Body of pancreas (tissue), 4 donors: ENCODE results near the gene TMEM190. TPM values are rescaled to one million over a fixed set of nuclear protein-coding genes. Genes with fewer than 3 reads are reported as not detected.

Experiments used
- ATAC-seq: fragments of 150-250 bp; one replicate; pipeline ENCODE4 v1.9.1; 2016
- DNase-seq, 4 donors: peaks; one replicate each; pipeline ENCODE4 v3.0.0-alpha.2; 2019
- H3K27ac ChIP-seq, 4 donors: fragments of 200-600 bp; sonication (generic); 1 replicate in 3 of 4; 2 replicates in 1 of 4; pipeline versions ENCODE4 v1.5.1 to v1.6.1; 2016 to 2019; ENCODE audit warnings: mild to moderate bottlenecking in 1 of 4, mixed read lengths in 1 of 4, moderate library complexity in 1 of 4
- H3K27me3 ChIP-seq, 2 donors: fragments of 200-600 bp; sonication (generic); one replicate each; pipeline ENCODE4 v1.6.0; 2016; ENCODE audit warnings: mild to moderate bottlenecking in 1 of 2
- H3K36me3 ChIP-seq, 2 donors: fragments of 200-600 bp; sonication (generic); replicated peaks in 1 of 2; 2 replicates each; pipeline ENCODE4 v1.5.1; 2016; ENCODE audit warnings: low read depth in 2 of 2; ENCODE audit not compliant: insufficient read depth in 1 of 2
- H3K4me1 ChIP-seq: fragments of 200-600 bp; sonication (generic); one replicate; pipeline ENCODE4 v1.6.0; 2016
- H3K4me3 ChIP-seq, 2 donors: fragments of 200-600 bp; sonication (generic); 1 replicate in 1 of 2; 2 replicates in 1 of 2; pipeline ENCODE4 v1.5.1; 2016 to 2019
- H3K9me3 ChIP-seq, 3 donors: fragments of 200-600 bp; sonication (generic); 1 replicate in 2 of 3; 2 replicates in 1 of 3; pipeline ENCODE4 v1.5.1; 2016
- POLR2A ChIP-seq, 3 donors: fragments of 450-650 bp; IDR thresholded peaks; one replicate each; pipeline ENCODE4 v1.6.1; 2016; ENCODE audit warnings: antibody characterized with exemption in 3 of 3, mild to moderate bottlenecking in 2 of 3
- WGBS, 2 donors: methylation state at CpG; one replicate each; pipeline ENCODE4 v1.1.5; 2017; 5-methylcytosine and 5-hydroxymethylcytosine counted together
- intact Hi-C: fragments of 100-400 bp; cut with DNase I; formaldehyde crosslinking; loops from one replicate; pipeline ENCODE4 v1.15.1; 2023
- total RNA-seq, 2 donors: library from RNA; depleted of rRNA; stranded (reverse); fragments of >200 nt; gene quantifications; one replicate each; pipeline ENCODE4 v1.1.0, GENCODE V29; 2016
- TF ChIP-seq, protein P1 (sequence below), 7 experiments: fragments of 450-650 bp in 4 of 7; fragments of 200-600 bp in 3 of 7; sonication (generic) in 3 of 7; IDR thresholded peaks; one replicate each; pipeline ENCODE4 v1.5.1; 2016 to 2019; ENCODE audit warnings: antibody characterized with exemption in 7 of 7

TMEM190 gene
- total RNA-seq, 2 donors from 2014 or later: not detected

GRCh38 chr19:55383279-55384130 is 6.9 kb downstream of the TMEM190 start:
- no peaks in the 10 kb centered on the region for H3K27me3 ChIP-seq
- peak; percentile 38 for ATAC-seq
- H3K4me3 ChIP-seq: no peak overlapping the region
- intact Hi-C loops: loop anchor here (10.0 kb wide), 1 partner anchor 79 kb away; no protein-coding TSS in a partner anchor
- DNase-seq: peak; percentile 69 to 74 (median 72)
- peaks cover 48% of the 10 kb centered on the region for H3K4me1 ChIP-seq
- H3K27ac ChIP-seq: peak overlapping the region; percentile 84 to 96 (median 94)
- peaks cover 0 to 6% of the 10 kb centered on the region in 2 donors for H3K36me3 ChIP-seq
- TF ChIP-seq, protein P1, sequence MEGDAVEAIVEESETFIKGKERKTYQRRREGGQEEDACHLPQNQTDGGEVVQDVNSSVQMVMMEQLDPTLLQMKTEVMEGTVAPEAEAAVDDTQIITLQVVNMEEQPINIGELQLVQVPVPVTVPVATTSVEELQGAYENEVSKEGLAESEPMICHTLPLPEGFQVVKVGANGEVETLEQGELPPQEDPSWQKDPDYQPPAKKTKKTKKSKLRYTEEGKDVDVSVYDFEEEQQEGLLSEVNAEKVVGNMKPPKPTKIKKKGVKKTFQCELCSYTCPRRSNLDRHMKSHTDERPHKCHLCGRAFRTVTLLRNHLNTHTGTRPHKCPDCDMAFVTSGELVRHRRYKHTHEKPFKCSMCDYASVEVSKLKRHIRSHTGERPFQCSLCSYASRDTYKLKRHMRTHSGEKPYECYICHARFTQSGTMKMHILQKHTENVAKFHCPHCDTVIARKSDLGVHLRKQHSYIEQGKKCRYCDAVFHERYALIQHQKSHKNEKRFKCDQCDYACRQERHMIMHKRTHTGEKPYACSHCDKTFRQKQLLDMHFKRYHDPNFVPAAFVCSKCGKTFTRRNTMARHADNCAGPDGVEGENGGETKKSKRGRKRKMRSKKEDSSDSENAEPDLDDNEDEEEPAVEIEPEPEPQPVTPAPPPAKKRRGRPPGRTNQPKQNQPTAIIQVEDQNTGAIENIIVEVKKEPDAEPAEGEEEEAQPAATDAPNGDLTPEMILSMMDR (IDR thresholded peaks at IDR 0.05): peak in 4 of 7 experiments; percentile 9 to 60 (median 33)
- peak; percentile 15 to 58 (median 58) for TF ChIP-seq POLR2A (IDR thresholded peaks at IDR 0.05)
- no peaks in the 10 kb centered on the region for H3K9me3 ChIP-seq
- 5 to 25% methylated on average over 9 to 60 of the region's 88 CpGs for WGBS, 2 donors

DNA sequence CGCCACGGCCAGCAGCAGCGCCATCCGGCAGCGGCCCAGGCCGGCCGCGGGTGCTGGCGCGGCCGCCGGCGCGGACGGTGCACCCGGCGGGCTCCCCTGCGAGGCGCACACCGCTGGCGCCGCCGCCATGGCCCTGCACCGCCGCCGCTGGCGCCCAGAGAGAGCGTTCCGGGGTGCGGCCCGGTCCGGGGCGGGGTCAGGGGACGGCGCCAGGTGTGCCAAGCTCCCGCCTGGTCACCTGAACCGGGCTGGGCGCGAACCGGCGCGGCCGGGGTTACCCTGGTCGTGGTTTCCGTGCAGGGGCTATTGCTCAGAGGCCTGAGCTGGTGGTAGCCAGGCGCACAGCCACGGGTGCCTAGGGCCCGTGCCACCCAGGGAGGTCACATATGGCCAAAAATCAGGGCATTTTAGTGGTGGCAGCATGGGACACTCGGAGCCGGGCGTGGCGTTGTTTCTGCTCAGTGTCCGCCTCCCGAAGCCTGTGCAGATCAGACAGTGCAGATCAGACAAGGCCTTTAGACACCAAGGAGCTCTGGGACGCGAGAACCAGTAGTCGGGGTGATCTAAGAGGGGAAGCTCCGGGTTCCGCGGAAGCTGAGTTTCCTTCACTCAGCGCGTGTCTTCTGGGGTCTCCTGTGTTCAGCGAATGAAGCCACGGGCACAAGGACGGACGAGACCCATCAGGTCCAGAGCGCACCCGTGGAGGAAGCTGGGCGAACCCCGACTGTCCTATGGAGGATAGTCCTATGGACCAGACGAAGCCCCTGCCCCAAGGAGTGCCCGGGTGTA is 7.7 kb downstream of the TMEM190 start, which contains the start of gene TMEM238:
TMEM238 (minus strand) TSS at position 162 of the 789 bp plus-strand sequence; CDS start at position 129, 33 bp downstream.
- H3K4me1 ChIP-seq: peaks cover 54% of the 10 kb centered on the region
- peak; percentile 69 to 78 (median 74) for DNase-seq
- intact Hi-C loops: loop anchor here (10.0 kb wide), 1 partner anchor 80 kb away; no protein-coding TSS in a partner anchor
- peaks cover 0 to 6% of the 10 kb centered on the region in 2 donors for H3K36me3 ChIP-seq
- H3K4me3 ChIP-seq: peak within 1 kb of the TSS in 1 of 2 donors; percentile 9
- H3K27me3 ChIP-seq: no peaks in the 10 kb centered on the region
- 11 to 43% methylated on average over 8 to 55 of the region's 72 CpGs for WGBS, 2 donors
- H3K27ac ChIP-seq: peak within 1 kb of the TSS; percentile 84 to 96 (median 94)
- H3K9me3 ChIP-seq: no peaks in the 10 kb centered on the region
- peak; percentile 20 to 61 (median 52) for TF ChIP-seq POLR2A (IDR thresholded peaks at IDR 0.05)
- TF ChIP-seq, protein P1 (IDR thresholded peaks at IDR 0.05): no peak
- peak; percentile 39 for ATAC-seq

DNA sequence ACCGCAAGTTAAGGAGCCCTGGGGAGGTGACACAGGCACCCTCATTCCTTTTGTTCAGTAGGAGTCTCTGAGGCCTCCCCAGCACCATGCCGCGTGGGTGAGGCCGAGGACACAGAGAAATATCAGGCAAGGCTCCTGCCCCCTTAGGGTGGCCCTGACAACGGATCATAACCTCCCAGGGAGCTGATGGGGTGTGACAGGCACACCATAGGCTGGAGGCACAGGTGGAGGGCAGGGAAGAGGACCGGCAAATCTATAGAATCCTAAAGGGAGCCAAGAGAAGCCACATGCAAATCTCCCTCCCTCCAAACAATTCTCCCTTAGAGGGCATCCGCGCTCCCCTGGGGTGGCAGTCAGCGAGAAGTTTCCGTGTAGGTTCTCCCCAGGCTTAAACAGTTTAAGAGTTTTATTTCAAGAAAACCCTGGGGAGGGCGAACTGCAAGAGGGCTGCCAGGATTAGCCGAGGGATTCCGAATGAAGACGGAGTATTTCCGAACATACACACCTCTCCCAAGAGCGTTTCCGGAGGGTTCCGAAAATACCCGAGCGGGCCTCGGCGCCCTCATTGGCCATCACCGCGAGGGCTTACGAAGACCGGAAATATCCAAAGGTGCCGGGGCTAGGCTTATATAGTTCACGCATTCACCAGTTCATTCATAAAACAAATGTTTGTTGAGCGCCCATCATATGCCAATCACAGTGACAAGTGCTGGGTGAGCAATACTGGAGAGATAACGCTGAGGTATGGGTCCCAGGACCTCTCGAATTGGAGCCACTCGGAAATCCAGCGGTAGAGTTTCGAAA is 8.5 kb downstream of the TMEM190 start:
- Histone ChIP-seq H3K27me3 (no peaks in the 10 kb centered on the region), H3K27ac (peak overlapping the region; percentile 84 to 96 (median 94)), H3K9me3 (no peaks in the 10 kb centered on the region), H3K4me3 (no peak overlapping the region), H3K36me3 (peaks cover 0 to 8% of the 10 kb centered on the region in 2 donors), H3K4me1 (peaks cover 54% of the 10 kb centered on the region)
- ATAC-seq: peak; percentile 85
- WGBS, 2 donors: 1 to 3% methylated on average over 22 to 34 of the region's 34 CpGs
- intact Hi-C loops: loop anchor here (10.0 kb wide), 1 partner anchor 80 kb away; no protein-coding TSS in a partner anchor
- peak; percentile 92 to 97 (median 95) for DNase-seq
- TF ChIP-seq POLR2A (IDR thresholded peaks at IDR 0.05): no peak
- TF ChIP-seq, protein P1 (IDR thresholded peaks at IDR 0.05): no peak
